ENCODE results near the gene S100A14.
A peak's percentile ranks its signal among the peaks of the same experiment; 100 is the strongest.
"Not testable (repeated sequence)": the region's sequence is repeated elsewhere in the genome, so short reads cannot be mapped to it uniquely, and the experiment has no call there.

S100A14 gene

GRCh38 chr1:153643816-153644215 is 27.7 kb upstream of the S100A14 start:
- H3K4me3 ChIP-seq (ENCODE audit: low read depth in 1 of 2, low read length in 1 of 2), result no peak overlapping the region
- peaks cover 73% of the 10 kb centered on the region for H3K36me3 ChIP-seq
- H3K27ac ChIP-seq, result peak overlapping the region; percentile 2
- TF ChIP-seq, protein P1, sequence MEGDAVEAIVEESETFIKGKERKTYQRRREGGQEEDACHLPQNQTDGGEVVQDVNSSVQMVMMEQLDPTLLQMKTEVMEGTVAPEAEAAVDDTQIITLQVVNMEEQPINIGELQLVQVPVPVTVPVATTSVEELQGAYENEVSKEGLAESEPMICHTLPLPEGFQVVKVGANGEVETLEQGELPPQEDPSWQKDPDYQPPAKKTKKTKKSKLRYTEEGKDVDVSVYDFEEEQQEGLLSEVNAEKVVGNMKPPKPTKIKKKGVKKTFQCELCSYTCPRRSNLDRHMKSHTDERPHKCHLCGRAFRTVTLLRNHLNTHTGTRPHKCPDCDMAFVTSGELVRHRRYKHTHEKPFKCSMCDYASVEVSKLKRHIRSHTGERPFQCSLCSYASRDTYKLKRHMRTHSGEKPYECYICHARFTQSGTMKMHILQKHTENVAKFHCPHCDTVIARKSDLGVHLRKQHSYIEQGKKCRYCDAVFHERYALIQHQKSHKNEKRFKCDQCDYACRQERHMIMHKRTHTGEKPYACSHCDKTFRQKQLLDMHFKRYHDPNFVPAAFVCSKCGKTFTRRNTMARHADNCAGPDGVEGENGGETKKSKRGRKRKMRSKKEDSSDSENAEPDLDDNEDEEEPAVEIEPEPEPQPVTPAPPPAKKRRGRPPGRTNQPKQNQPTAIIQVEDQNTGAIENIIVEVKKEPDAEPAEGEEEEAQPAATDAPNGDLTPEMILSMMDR (IDR thresholded peaks at IDR 0.05), result no peak
- H3K27me3 ChIP-seq, result no peaks in the 10 kb centered on the region
- peaks cover 13 to 18% of the 10 kb centered on the region in 2 experiments for H3K4me1 ChIP-seq (ENCODE audit: control insufficient read depth in 1 of 2, insufficient read depth in 1 of 2, low read depth in 1 of 2, low read length in 1 of 2)
- no peaks in the 10 kb centered on the region for H3K9me3 ChIP-seq

GRCh38 chr1:153643100-153643499 is 27.0 kb upstream of the S100A14 start:
- no peaks in the 10 kb centered on the region for H3K9me3 ChIP-seq
- H3K4me1 ChIP-seq (ENCODE audit: control insufficient read depth in 1 of 2, insufficient read depth in 1 of 2, low read depth in 1 of 2, low read length in 1 of 2), result peaks cover 13 to 18% of the 10 kb centered on the region in 2 experiments
- TF ChIP-seq, protein P1 (IDR thresholded peaks at IDR 0.05), result no peak
- no peak overlapping the region for H3K4me3 ChIP-seq (ENCODE audit: low read depth in 1 of 2, low read length in 1 of 2)
- H3K27me3 ChIP-seq, result no peaks in the 10 kb centered on the region
- peaks cover 80% of the 10 kb centered on the region for H3K36me3 ChIP-seq
- H3K27ac ChIP-seq, result peak overlapping the region; percentile 2

DNA sequence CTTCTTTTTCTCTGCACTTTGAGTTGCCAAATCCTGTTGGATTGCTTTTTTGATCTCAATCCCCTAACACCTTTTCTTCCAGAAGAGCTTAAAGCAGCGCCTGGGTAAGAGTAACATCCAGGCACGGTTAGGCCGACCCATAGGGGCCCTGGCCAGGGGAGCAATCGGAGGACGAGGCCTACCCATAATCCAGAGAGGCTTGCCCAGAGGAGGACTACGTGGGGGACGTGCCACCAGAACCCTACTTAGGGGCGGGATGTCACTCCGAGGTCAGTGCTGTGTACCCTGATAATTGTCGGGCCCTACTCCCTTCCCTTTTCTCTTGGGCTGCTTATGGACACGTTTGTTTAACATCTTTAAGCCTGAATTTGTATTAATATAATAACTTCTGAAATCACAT is 26.0 kb upstream of the S100A14 start:
- Histone ChIP-seq H3K9me3 (no peaks in the 10 kb centered on the region), H3K36me3 (peaks cover 89% of the 10 kb centered on the region), H3K4me1 (ENCODE audit: control insufficient read depth in 1 of 2, insufficient read depth in 1 of 2, low read depth in 1 of 2, low read length in 1 of 2) (peaks cover 9 to 14% of the 10 kb centered on the region in 2 experiments), H3K4me3 (ENCODE audit: low read depth in 1 of 2, low read length in 1 of 2) (no peak overlapping the region), H3K27ac (no peak overlapping the region), H3K27me3 (no peaks in the 10 kb centered on the region)
- TF ChIP-seq, protein P1 (IDR thresholded peaks at IDR 0.05), result no peak

GRCh38 chr1:153640861-153641260 is 24.7 kb upstream of the S100A14 start:
- Histone ChIP-seq H3K4me1 (ENCODE audit: control insufficient read depth in 1 of 2, insufficient read depth in 1 of 2, low read depth in 1 of 2, low read length in 1 of 2) (peaks cover 0 to 1% of the 10 kb centered on the region in 2 experiments), H3K27ac (no peak overlapping the region), H3K9me3 (no peaks in the 10 kb centered on the region), H3K27me3 (no peaks in the 10 kb centered on the region), H3K4me3 (ENCODE audit: low read depth in 1 of 2, low read length in 1 of 2) (no peak overlapping the region), H3K36me3 (peaks cover 98% of the 10 kb centered on the region)
- TF ChIP-seq, protein P1 (IDR thresholded peaks at IDR 0.05), result no peak

DNA sequence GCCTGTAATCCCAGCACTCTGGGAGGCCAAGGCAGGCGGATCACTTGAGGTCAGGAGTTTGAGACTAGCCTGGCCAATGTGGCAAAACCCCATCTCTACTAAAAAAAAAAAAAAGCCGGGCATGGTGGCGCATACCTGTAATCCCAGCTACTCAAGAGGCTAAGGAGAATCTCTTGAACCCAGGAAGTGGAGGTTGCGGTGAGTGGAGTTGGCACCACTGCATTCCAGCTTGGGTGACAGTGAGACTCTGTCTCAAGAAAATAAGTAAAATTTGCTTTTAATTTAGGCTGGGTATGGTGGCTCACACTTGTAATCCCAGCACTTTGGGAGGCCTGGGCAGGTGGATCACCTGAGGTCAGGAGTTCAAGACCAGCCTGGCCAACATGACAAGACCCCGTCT is 24.1 kb upstream of the S100A14 start:
- not testable (repeated sequence) for H3K4me3 ChIP-seq (ENCODE audit: low read depth in 1 of 2, low read length in 1 of 2); H3K9me3 ChIP-seq; H3K4me1 ChIP-seq (ENCODE audit: control insufficient read depth in 1 of 2, insufficient read depth in 1 of 2, low read depth in 1 of 2, low read length in 1 of 2); H3K27me3 ChIP-seq; H3K27ac ChIP-seq
- peaks cover 92% of the 10 kb centered on the region for H3K36me3 ChIP-seq

GRCh38 chr1:153639280-153639679 is 23.2 kb upstream of the S100A14 start:
- Histone ChIP-seq H3K4me1 (ENCODE audit: control insufficient read depth in 1 of 2, insufficient read depth in 1 of 2, low read depth in 1 of 2, low read length in 1 of 2) (peaks cover 9% of the 10 kb centered on the region in 2 experiments), H3K4me3 (ENCODE audit: low read depth in 1 of 2, low read length in 1 of 2) (no peak overlapping the region), H3K36me3 (peaks cover 82% of the 10 kb centered on the region), H3K27ac (no peak overlapping the region), H3K9me3 (no peaks in the 10 kb centered on the region), H3K27me3 (no peaks in the 10 kb centered on the region)
- TF ChIP-seq, protein P1 (IDR thresholded peaks at IDR 0.05), result no peak

Measured in neutrophil (primary cell).